CD4-positive, alpha-beta memory T cell (primary cell): ENCODE measurements around the gene PTCRA. TPM values are rescaled to one million over a fixed set of nuclear protein-coding genes. Genes with fewer than 3 reads are reported as not detected.

ENCODE experiments used
- CTCF ChIA-PET: fragments of 350-600 bp; sonication (Branson Sonifier 250); formaldehyde crosslinking; loops from one replicate; lab custom pipeline; 2021; ENCODE audit warnings: inconsistent platforms; ENCODE audit not compliant: partially characterized antibody; lab: Charles Lee
- POLR2A ChIA-PET: fragments of 350-600 bp; sonication (Branson Sonifier 250); formaldehyde crosslinking; loops from one replicate; lab custom pipeline; 2021; ENCODE audit not compliant: partially characterized antibody; lab: Charles Lee
- DNase-seq, 5 donors: peaks; one replicate each; pipeline versions ENCODE4 v3.0.0 to v3.0.0-alpha.2; 2020 to 2022; ENCODE audit warnings: mixed read lengths in 1 of 5
- H3K27ac ChIP-seq: one replicate; pipeline ENCODE4 v1.7.0; 2013; ENCODE audit warnings: low read depth, low read length
- H3K27me3 ChIP-seq: 2 replicates; pipeline ENCODE4 v1.7.0; 2013; ENCODE audit warnings: mild to moderate bottlenecking, low read length, moderate library complexity; ENCODE audit not compliant: insufficient read depth
- H3K36me3 ChIP-seq: 2 replicates; pipeline ENCODE4 v1.7.0; 2013; ENCODE audit warnings: mild to moderate bottlenecking, low read length, moderate library complexity; ENCODE audit not compliant: insufficient read depth
- H3K4me1 ChIP-seq: 2 replicates; pipeline ENCODE4 v1.7.0; 2013; ENCODE audit warnings: mild to moderate bottlenecking, low read length, moderate library complexity; ENCODE audit not compliant: insufficient read depth
- H3K4me3 ChIP-seq, 2 donors: one replicate each; pipeline ENCODE4 v1.7.0; 2013; ENCODE audit warnings: low read length in 2 of 2, mild to moderate bottlenecking in 1 of 2
- H3K9me3 ChIP-seq, 2 donors: one replicate each; pipeline ENCODE4 v1.7.0; 2013; ENCODE audit warnings: low read length in 2 of 2, control low read depth in 1 of 2; ENCODE audit not compliant: control insufficient read depth in 1 of 2
- H3K27ac Mint-ChIP-seq, 7 donors: one replicate each; pipeline ENCODE4 v1.8.0; 2020 to 2021; ENCODE audit warnings: mixed read lengths in 7 of 7, mild to moderate bottlenecking in 6 of 7, inconsistent platforms in 3 of 7, moderate library complexity in 3 of 7
- H3K27me3 Mint-ChIP-seq, 2 donors: one replicate each; pipeline ENCODE4 v1.8.0; 2020 to 2021; ENCODE audit warnings: mixed read lengths in 2 of 2
- H3K36me3 Mint-ChIP-seq, 2 donors: one replicate each; pipeline ENCODE4 v1.8.0; 2020 to 2021; ENCODE audit warnings: mixed read lengths in 2 of 2, inconsistent platforms in 1 of 2, mild to moderate bottlenecking in 1 of 2
- H3K4me1 Mint-ChIP-seq, 4 donors: one replicate each; pipeline ENCODE4 v1.8.0; 2020 to 2021; ENCODE audit warnings: mixed read lengths in 4 of 4, mild to moderate bottlenecking in 1 of 4
- H3K4me3 Mint-ChIP-seq, 8 donors: one replicate each; pipeline ENCODE4 v1.8.0; 2020 to 2021; ENCODE audit warnings: mixed read lengths in 8 of 8, mild to moderate bottlenecking in 7 of 8, moderate library complexity in 6 of 8, inconsistent platforms in 3 of 8
- H3K9me3 Mint-ChIP-seq, 8 donors: one replicate each; pipeline ENCODE4 v1.8.0; 2020 to 2021; ENCODE audit warnings: mixed read lengths in 8 of 8, mild to moderate bottlenecking in 5 of 8, inconsistent platforms in 3 of 8, moderate library complexity in 1 of 8
- intact Hi-C: fragments of 100-400 bp; cut with micrococcal nuclease; formaldehyde crosslinking; loops from one replicate; pipeline ENCODE4 v1.15.1; 2023
- polyA plus RNA-seq, 2 donors: library from polyadenylated mRNA; unstranded; fragments of 300-500 nt; fragmentation: Illumina TruSeq; gene quantifications; one replicate each; pipeline ENCODE4 v1.2.3, GENCODE V29; 2021
- total RNA-seq, 2 experiments: library from RNA; stranded (reverse); gene quantifications; one replicate each; pipeline ENCODE4 v1.2.3, GENCODE V29; 2021

PTCRA gene
- total and polyA plus RNA-seq, 4 experiments from 2014 or later: not detected

DNA sequence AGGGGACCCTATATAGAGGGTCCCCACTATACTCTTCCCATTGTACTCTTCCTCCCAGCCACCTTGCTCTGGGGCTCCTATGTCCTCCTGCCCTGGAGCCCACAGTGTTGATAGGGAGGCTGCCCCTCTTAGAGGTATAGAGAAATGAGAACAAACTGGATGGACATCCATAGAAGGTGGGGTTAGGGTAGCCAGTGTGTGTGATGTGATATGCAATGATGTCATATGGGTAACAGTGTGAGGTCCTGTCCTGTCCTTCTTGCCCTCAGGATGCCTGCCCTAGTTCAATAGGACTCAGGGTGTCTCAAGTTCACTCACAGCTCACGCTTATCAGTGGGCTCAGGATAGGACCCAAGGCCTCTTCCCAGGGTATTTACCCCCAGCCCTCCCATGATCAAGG is 435 bp downstream of the PTCRA start:
- ChIA-PET POLR2A (interaction anchor here (0.5 to 1.1 kb wide), 3 partner anchors 13 to 58 kb away, joined by 3 to 4 read pairs (median 3); partner anchors contain the start of gene CNPY3), CTCF (interaction anchor here (1.4 to 1.8 kb wide), 3 partner anchors 13 to 228 kb away, joined by 5 to 8 read pairs (median 5); partner anchors contain the start of gene CNPY3)
- no peaks in the 10 kb centered on the region for H3K4me1 ChIP-seq
- DNase-seq: no peak
- H3K4me3 Mint-ChIP-seq: no peak overlapping the region
- no peak overlapping the region for H3K4me3 ChIP-seq
- H3K9me3 Mint-ChIP-seq: no peaks in the 10 kb centered on the region
- H3K27me3 Mint-ChIP-seq: peaks cover 1 to 11% of the 10 kb centered on the region in 2 donors
- H3K27ac ChIP-seq: no peak overlapping the region
- no peaks in the 10 kb centered on the region for H3K36me3 ChIP-seq
- no peak overlapping the region for H3K27ac Mint-ChIP-seq
- H3K36me3 Mint-ChIP-seq: no peaks in the 10 kb centered on the region
- intact Hi-C loops: no loop called here
- H3K9me3 ChIP-seq: no peaks in the 10 kb centered on the region
- H3K4me1 Mint-ChIP-seq: peaks cover 0 to 1% (median 0%) of the 10 kb centered on the region in 4 donors
- H3K27me3 ChIP-seq: no peaks in the 10 kb centered on the region

DNA sequence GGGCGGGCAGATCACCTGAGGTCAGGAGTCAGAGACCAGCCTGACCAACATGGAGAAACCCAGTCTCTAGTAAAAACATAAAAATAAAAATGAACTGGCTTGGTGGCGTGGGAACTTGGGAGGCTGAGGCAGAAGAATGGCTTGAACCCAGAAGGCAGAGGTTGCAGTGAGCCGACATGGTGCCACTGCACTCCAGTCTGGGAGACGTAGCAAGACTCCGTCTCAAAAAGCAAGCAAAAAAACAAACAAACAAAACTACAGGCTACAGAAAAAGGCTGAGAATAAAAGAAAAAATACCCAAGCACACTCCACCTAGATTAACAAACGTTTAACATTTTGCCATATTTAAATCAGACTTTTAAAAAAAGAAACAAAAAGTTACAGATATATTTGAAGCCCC is 5.9 kb downstream of the PTCRA start:
- no peaks in the 10 kb centered on the region for H3K4me1 Mint-ChIP-seq
- H3K9me3 Mint-ChIP-seq: no peaks in the 10 kb centered on the region
- ChIA-PET POLR2A (no interaction called here), CTCF (no interaction called here)
- H3K4me3 Mint-ChIP-seq: no peak overlapping the region
- intact Hi-C loops: no loop called here
- DNase-seq: no peak
- Histone ChIP-seq H3K27ac (no peak overlapping the region), H3K9me3 (no peaks in the 10 kb centered on the region), H3K4me3 (no peak overlapping the region), H3K4me1 (no peaks in the 10 kb centered on the region), H3K36me3 (no peaks in the 10 kb centered on the region), H3K27me3 (no peaks in the 10 kb centered on the region)
- H3K27ac Mint-ChIP-seq: no peak overlapping the region
- no peaks in the 10 kb centered on the region for H3K27me3 Mint-ChIP-seq
- no peaks in the 10 kb centered on the region for H3K36me3 Mint-ChIP-seq

DNA sequence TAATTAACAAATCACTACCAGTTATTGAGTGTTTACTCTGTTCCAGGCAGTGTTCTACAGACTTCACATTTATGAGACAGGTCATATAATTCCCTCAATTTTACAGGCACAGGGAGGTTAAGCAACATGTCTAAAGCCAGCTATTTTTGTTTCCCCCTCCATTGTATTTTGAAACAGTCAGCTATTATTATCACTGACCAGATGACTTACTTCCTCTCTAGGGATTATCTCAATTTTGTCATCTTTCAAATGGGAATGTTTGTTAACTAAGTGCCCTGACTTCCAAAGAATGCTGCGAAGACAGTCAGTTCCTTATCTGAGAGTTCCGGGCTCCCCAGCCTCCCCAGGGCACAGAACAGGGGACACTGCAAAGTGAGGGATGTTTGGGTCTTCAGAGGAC is 7.8 kb downstream of the PTCRA start:
- no peaks in the 10 kb centered on the region for H3K36me3 Mint-ChIP-seq
- intact Hi-C loops: no loop called here
- Histone ChIP-seq H3K9me3 (no peaks in the 10 kb centered on the region), H3K27ac (no peak overlapping the region), H3K4me1 (peaks cover 8% of the 10 kb centered on the region), H3K36me3 (no peaks in the 10 kb centered on the region), H3K27me3 (no peaks in the 10 kb centered on the region), H3K4me3 (no peak overlapping the region)
- H3K4me3 Mint-ChIP-seq: no peak overlapping the region
- POLR2A ChIA-PET: no interaction called here
- H3K27ac Mint-ChIP-seq: peak overlapping the region in 1 of 7 donors; percentile 46
- CTCF ChIA-PET: no interaction called here
- H3K4me1 Mint-ChIP-seq: peaks cover 5% of the 10 kb centered on the region in 4 donors
- DNase-seq: no peak
- H3K27me3 Mint-ChIP-seq: no peaks in the 10 kb centered on the region
- no peaks in the 10 kb centered on the region for H3K9me3 Mint-ChIP-seq

DNA sequence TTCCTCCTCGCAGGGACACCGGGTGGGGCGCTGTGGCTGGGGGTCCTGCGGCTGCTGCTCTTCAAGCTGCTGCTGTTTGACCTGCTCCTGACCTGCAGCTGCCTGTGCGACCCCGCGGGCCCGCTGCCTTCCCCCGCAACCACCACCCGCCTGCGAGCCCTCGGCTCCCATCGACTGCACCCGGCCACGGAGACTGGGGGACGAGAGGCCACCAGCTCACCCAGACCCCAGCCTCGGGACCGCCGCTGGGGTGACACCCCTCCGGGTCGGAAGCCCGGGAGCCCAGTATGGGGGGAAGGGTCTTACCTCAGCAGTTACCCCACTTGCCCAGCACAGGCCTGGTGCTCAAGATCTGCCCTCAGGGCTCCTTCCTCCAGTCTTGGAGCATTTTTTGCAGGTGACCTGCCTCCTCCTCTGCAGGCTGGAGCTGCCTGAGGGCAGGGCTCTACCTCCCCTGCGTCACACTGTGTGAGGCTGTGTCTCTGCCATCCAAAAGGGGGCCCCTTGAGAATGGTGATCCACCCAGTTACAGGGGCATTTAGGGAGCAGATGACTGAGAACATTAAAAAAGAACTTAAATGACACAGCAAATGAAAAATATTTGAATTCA is 9.5 kb downstream of the PTCRA start:
- intact Hi-C loops: loop anchor here (5.0 kb wide), 1 partner anchor 37 kb away; the partner anchor contains the start of gene GNMT
- no peaks in the 10 kb centered on the region for H3K9me3 Mint-ChIP-seq
- H3K36me3 Mint-ChIP-seq: peaks cover 0 to 13% of the 10 kb centered on the region in 2 donors
- ChIA-PET POLR2A (no interaction called here), CTCF (no interaction called here)
- no peak for DNase-seq
- peaks cover 12% of the 10 kb centered on the region for H3K4me1 ChIP-seq
- no peaks in the 10 kb centered on the region for H3K36me3 ChIP-seq
- H3K27ac ChIP-seq: no peak overlapping the region
- H3K4me3 ChIP-seq: no peak overlapping the region
- peak overlapping the region in 4 of 7 donors; percentile 24 to 37 (median 30) for H3K27ac Mint-ChIP-seq
- H3K27me3 ChIP-seq: no peaks in the 10 kb centered on the region
- peaks cover 8 to 22% (median 14%) of the 10 kb centered on the region in 4 donors for H3K4me1 Mint-ChIP-seq
- H3K9me3 ChIP-seq: no peaks in the 10 kb centered on the region
- peak overlapping the region in 1 of 8 donors; percentile 39 for H3K4me3 Mint-ChIP-seq
- no peaks in the 10 kb centered on the region for H3K27me3 Mint-ChIP-seq

DNA sequence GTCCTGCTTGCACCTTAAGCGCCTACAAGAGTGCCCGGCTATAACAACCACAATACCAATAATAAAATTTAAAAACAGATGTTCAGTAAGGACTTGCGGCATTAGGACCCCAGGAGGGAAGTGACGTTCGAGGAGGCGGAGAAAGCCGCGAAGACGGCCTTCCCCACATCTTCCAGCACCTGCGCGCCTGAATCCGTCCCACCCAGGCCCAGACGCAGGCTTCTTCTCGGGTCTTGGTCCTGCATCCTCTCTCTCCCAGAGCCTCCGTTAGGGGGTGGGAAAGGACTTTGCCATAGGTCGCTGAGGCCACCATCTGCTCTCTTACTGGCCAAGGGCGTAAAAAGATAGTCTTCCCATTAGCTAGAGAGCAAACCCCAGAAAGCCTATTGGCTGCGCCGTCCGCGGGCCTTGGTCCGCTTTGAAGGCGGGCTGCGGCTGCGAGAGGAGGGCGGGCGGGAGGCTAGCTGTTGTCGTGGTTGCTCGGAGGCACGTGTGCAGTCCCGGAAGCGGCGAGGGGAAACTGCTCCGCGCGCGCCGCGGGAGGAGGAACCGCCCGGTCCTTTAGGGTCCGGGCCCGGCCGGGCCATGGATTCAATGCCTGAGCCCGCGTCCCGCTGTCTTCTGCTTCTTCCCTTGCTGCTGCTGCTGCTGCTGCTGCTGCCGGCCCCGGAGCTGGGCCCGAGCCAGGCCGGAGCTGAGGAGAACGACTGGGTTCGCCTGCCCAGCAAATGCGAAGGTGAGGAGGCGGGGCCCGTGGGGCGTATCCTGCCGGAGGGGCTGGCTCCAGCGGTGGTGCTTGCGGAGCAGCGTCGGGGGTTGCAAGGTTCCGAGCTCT is 13.3 kb downstream of the PTCRA start, which contains the start of gene CNPY3:
Gene CNPY3, plus strand, starts transcription at position 495 of the 835 bp plus-strand sequence. Its CDS starts 91 bp downstream, at position 586.
- intact Hi-C loops: loop anchor here (1.0 to 5.0 kb wide), 12 partner anchors 16 to 498 kb away; partner anchors contain the start of genes ABCC10, CUL7, GNMT and KLC4
- peak within 1 kb of the TSS; percentile 79 to 89 for H3K4me3 ChIP-seq
- ChIA-PET POLR2A (interaction anchor here (0.6 to 4.0 kb wide), 62 partner anchors 8 to 1318 kb away, joined by 3 to 100 read pairs (median 5); partner anchors contain the start of genes ABCC10, BICRAL, BYSL and CUL7), CTCF (interaction anchor here (1.0 to 3.4 kb wide), 12 partner anchors 9 to 1008 kb away, joined by 3 to 16 read pairs (median 4); partner anchors contain the start of genes BYSL, KLHDC3, MED20 and PEX6)
- Mint-ChIP-seq H3K27me3 (no peaks in the 10 kb centered on the region), H3K9me3 (no peaks in the 10 kb centered on the region), H3K27ac (peak within 1 kb of the TSS; percentile 98 to 100 (median 99)), H3K36me3 (peaks cover 16 to 35% of the 10 kb centered on the region in 2 donors), H3K4me3 (peak within 1 kb of the TSS; percentile 97 to 100 (median 98)), H3K4me1 (peaks cover 29 to 59% (median 42%) of the 10 kb centered on the region in 4 donors)
- peak within 1 kb of the TSS; percentile 86 for H3K27ac ChIP-seq
- H3K4me1 ChIP-seq: peaks cover 49% of the 10 kb centered on the region
- peak; percentile 95 to 97 (median 96) for DNase-seq
- H3K36me3 ChIP-seq: peaks cover 13% of the 10 kb centered on the region
- no peaks in the 10 kb centered on the region for H3K27me3 ChIP-seq
- no peaks in the 10 kb centered on the region for H3K9me3 ChIP-seq

DNA sequence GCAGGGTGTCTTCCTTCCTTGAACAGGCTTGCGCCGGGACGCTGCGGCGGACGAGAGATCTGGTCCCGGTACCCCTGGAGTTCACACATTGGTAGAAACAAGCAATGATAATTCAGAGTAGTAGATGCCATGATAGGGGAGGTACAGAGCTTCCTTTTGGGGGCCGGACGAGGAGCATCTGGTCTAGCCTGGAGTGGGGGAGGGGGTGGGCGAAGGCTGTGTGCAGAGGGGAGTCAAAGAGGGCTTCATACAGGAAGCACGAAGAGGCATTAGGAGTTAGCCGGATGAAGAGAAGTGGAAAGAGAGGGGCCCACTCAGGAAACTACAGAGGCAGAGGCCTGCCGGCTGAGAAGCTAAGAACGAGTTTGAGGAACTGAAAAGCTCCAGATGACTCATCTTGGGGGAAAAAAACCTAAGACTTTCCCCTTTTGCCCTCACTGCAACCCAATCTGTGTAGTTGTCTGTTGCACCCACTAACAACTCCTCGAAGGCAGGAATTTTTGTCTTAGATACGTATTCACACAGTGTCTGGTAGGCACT is 14.0 kb downstream of the PTCRA start:
- Histone ChIP-seq H3K4me3 (peak overlapping the region; percentile 79 to 89), H3K9me3 (no peaks in the 10 kb centered on the region), H3K27me3 (no peaks in the 10 kb centered on the region), H3K36me3 (peaks cover 20% of the 10 kb centered on the region), H3K27ac (peak overlapping the region; percentile 86), H3K4me1 (peaks cover 54% of the 10 kb centered on the region)
- no peaks in the 10 kb centered on the region for H3K9me3 Mint-ChIP-seq
- DNase-seq: peak in 2 of 5 donors; percentile 46 to 82
- H3K4me1 Mint-ChIP-seq: peaks cover 29 to 61% (median 44%) of the 10 kb centered on the region in 4 donors
- H3K36me3 Mint-ChIP-seq: peaks cover 16 to 38% of the 10 kb centered on the region in 2 donors
- peak overlapping the region; percentile 97 to 100 (median 98) for H3K4me3 Mint-ChIP-seq
- intact Hi-C loops: loop anchor here (1.0 to 5.0 kb wide), 12 partner anchors 15 to 497 kb away; partner anchors contain the start of genes ABCC10, CUL7, GNMT and KLC4
- POLR2A ChIA-PET: interaction anchor here (0.6 to 4.0 kb wide), 62 partner anchors 8 to 1317 kb away, joined by 3 to 100 read pairs (median 5); partner anchors contain the start of genes ABCC10, BICRAL, BYSL and CUL7
- H3K27me3 Mint-ChIP-seq: no peaks in the 10 kb centered on the region
- peak overlapping the region; percentile 98 to 100 (median 99) for H3K27ac Mint-ChIP-seq
- CTCF ChIA-PET: interaction anchor here (1.0 to 3.4 kb wide), 11 partner anchors 9 to 1009 kb away, joined by 3 to 16 read pairs (median 4); partner anchors contain the start of genes BYSL, MED20, PEX6 and PPP2R5D
